ENCODE measurements around the gene SLC25A17.
"Not testable (repeated sequence)": the region's sequence is repeated elsewhere in the genome, so short reads cannot be mapped to it uniquely, and the experiment has no call there.

The SLC25A17 gene

GRCh38 chr22:40818747-40819598, at the start of gene SLC25A17:
Gene SLC25A17, minus strand, starts transcription at chr22:40819346. Its CDS starts 98 bp downstream, at chr22:40819248.
- peak; percentile 76 to 89 (median 86) for DNase-seq

GRCh38 chr22:40868379-40868778, 49.2 kb upstream of the SLC25A17 start:
- not testable (repeated sequence) for DNase-seq

- no peak for DNase-seq
Measured at GRCh38 chr22:40867109-40867508, 48.0 kb upstream of the SLC25A17 start.

- DNase-seq: no peak
Measured at GRCh38 chr22:40862537-40862936, 43.4 kb upstream of the SLC25A17 start.

- no peak for DNase-seq
Measured at GRCh38 chr22:40862013-40862412, 42.9 kb upstream of the SLC25A17 start, which contains the start of gene DNAJB7. Gene DNAJB7, minus strand, starts transcription at chr22:40862113. Its CDS starts 119 bp downstream, at chr22:40861994.

- DNase-seq: no peak
Measured at GRCh38 chr22:40857309-40857855, 38.2 kb upstream of the SLC25A17 start.

GRCh38 chr22:40856513-40857308, 37.6 kb upstream of the SLC25A17 start, which contains the start of the genes ST13 and XPNPEP3:
Gene ST13, minus strand, starts transcription at chr22:40856639. Its CDS starts 99 bp downstream, at chr22:40856540.
Gene XPNPEP3, plus strand, starts transcription at chr22:40857148. Its CDS starts 34 bp downstream, at chr22:40857182.
- peak; percentile 94 to 100 (median 98) for DNase-seq

GRCh38 chr22:40855979-40856512, 36.9 kb upstream of the SLC25A17 start:
- peak in 2 of 6 experiments; percentile 52 to 63 for DNase-seq

- DNase-seq: peak in 2 of 6 experiments; percentile 13 to 20
Measured at GRCh38 chr22:40855071-40855978, 36.2 kb upstream of the SLC25A17 start.

- DNase-seq: no peak
Measured at GRCh38 chr22:40853961-40854360, 34.8 kb upstream of the SLC25A17 start.

- DNase-seq: no peak
Measured at GRCh38 chr22:40853333-40853732, 34.2 kb upstream of the SLC25A17 start.

- not testable (repeated sequence) for DNase-seq
Measured at GRCh38 chr22:40845816-40846215, 26.7 kb upstream of the SLC25A17 start.

- no peak for DNase-seq
Measured at GRCh38 chr22:40844951-40845350, 25.8 kb upstream of the SLC25A17 start.

- DNase-seq: no peak
Measured at GRCh38 chr22:40838486-40838885, 19.3 kb upstream of the SLC25A17 start.

GRCh38 chr22:40834619-40835018, 15.5 kb upstream of the SLC25A17 start:
- DNase-seq: no peak

- no peak for DNase-seq
Measured at GRCh38 chr22:40829131-40829530, 10.0 kb upstream of the SLC25A17 start.

- DNase-seq: no peak
Measured at GRCh38 chr22:40826984-40827741, 8.0 kb upstream of the SLC25A17 start.

- not testable (repeated sequence) for DNase-seq
Measured at GRCh38 chr22:40826292-40826691, 7.1 kb upstream of the SLC25A17 start.

- DNase-seq: no peak
Measured at GRCh38 chr22:40823426-40823825, 4.3 kb upstream of the SLC25A17 start.

GRCh38 chr22:40819599-40820140, 524 bp upstream of the SLC25A17 start:
- DNase-seq: peak in 1 of 6 experiments; percentile 49

All from stimulated activated naive CD4-positive, alpha-beta T cell (primary cell).